Measurements from ENCODE around the gene CCNG2. TPM values are rescaled to one million over a fixed set of nuclear protein-coding genes. Genes with fewer than 3 reads are reported as not detected.

The CCNG2 gene
- total RNA-seq, 1 experiment from 2014 or later = 44.2 TPM

- Histone ChIP-seq H4K20me1 (ENCODE audit: insufficient read depth) (no peaks in the 10 kb centered on the region), H3K79me2 (ENCODE audit: low read depth) (no peaks in the 10 kb centered on the region), H2AFZ (no peak overlapping the region), H3K4me3 (no peak overlapping the region), H3K36me3 (ENCODE audit: low read depth) (no peaks in the 10 kb centered on the region), H3K4me1 (replicated peaks; ENCODE audit: insufficient read depth) (peaks cover 12% of the 10 kb centered on the region), H3K27me3 (ENCODE audit: insufficient read depth, low read depth) (no peaks in the 10 kb centered on the region), H3K27ac (no peak overlapping the region), H3K4me2 (no peak overlapping the region), H3F3A (ENCODE audit: insufficient read depth, low read depth) (no peaks in the 10 kb centered on the region), H3K9me3 (ENCODE audit: insufficient read depth, low read depth) (no peaks in the 10 kb centered on the region), H3K9me2 (ENCODE audit: insufficient read depth) (no peaks in the 10 kb centered on the region)
- no TSS peak for BruUV-seq (replicated peaks)
- DNase-seq = no peak
- intact Hi-C loops (cut with micrococcal nuclease; ENCODE audit: unreplicated experiment) = no loop called here
- ChIA-PET POLR2A (ENCODE audit: unreplicated experiment) (no interaction called here), CTCF (no interaction called here)
- TF ChIP-seq CTCF (conservative IDR thresholded peaks at IDR 0.05) (no peak), EZH2 (IDR thresholded peaks at IDR 0.05; ENCODE audit: low read depth) (no peak)
Measured at GRCh38 chr4:77185686-77186085, 28.7 kb downstream of the CCNG2 start.

- ChIA-PET CTCF (no interaction called here), POLR2A (ENCODE audit: unreplicated experiment) (no interaction called here)
- Histone ChIP-seq H3K9me2 (ENCODE audit: insufficient read depth) (no peaks in the 10 kb centered on the region), H3K4me2 (no peak overlapping the region), H2AFZ (no peak overlapping the region), H3K27me3 (ENCODE audit: insufficient read depth, low read depth) (no peaks in the 10 kb centered on the region), H3K4me1 (replicated peaks; ENCODE audit: insufficient read depth) (peaks cover 15% of the 10 kb centered on the region), H3K27ac (no peak overlapping the region), H3K79me2 (ENCODE audit: low read depth) (no peaks in the 10 kb centered on the region), H3F3A (ENCODE audit: insufficient read depth, low read depth) (no peaks in the 10 kb centered on the region), H3K36me3 (ENCODE audit: low read depth) (no peaks in the 10 kb centered on the region), H3K4me3 (no peak overlapping the region), H3K9me3 (ENCODE audit: insufficient read depth, low read depth) (no peaks in the 10 kb centered on the region), H4K20me1 (ENCODE audit: insufficient read depth) (no peaks in the 10 kb centered on the region)
- BruUV-seq (replicated peaks) = no TSS peak
- no peak for DNase-seq
- intact Hi-C loops (cut with micrococcal nuclease; ENCODE audit: unreplicated experiment) = no loop called here
- TF ChIP-seq EZH2 (IDR thresholded peaks at IDR 0.05; ENCODE audit: low read depth) (no peak), CTCF (conservative IDR thresholded peaks at IDR 0.05) (no peak)
Measured at GRCh38 chr4:77187322-77187721, 30.3 kb downstream of the CCNG2 start.

DNA sequence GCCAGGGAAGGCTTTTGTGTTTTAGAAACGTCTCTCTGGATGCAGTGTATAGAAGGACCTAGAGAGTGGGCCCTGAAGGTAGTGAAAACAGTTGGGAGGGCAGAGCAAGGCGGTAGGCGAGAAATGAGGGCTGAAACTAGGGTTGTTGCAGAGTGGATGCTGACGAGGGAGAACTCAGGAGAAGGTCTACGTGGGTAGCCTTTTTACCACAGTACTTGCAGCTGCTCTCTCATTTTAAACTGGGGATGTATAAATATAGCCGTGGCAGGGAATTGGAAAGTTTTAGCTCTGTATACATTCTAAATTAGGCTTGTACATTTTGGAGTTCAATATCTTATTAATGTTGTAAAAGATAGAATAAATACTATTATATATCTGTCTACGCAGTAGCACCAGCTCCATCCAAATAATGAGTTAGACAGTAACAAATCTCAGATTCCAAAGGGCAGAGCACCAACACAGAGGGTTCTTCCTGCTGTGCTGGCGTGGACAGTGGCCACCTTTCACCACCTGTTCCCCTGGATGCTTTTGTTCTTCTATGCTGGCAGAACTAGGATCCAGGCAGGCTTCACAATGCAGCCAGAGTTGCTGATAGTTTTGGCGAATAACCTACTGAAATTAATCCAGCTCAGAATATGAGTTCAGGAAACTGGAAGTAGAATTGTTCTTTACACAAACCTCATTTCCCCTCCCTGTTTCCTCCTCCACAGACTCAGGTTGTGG lies 31.7 kb downstream of the CCNG2 start:
- Histone ChIP-seq H4K20me1 (ENCODE audit: insufficient read depth) (no peaks in the 10 kb centered on the region), H2AFZ (no peak overlapping the region), H3K4me1 (replicated peaks; ENCODE audit: insufficient read depth) (peaks cover 15% of the 10 kb centered on the region), H3K4me3 (no peak overlapping the region), H3K27me3 (ENCODE audit: insufficient read depth, low read depth) (no peaks in the 10 kb centered on the region), H3K4me2 (no peak overlapping the region), H3K79me2 (ENCODE audit: low read depth) (no peaks in the 10 kb centered on the region), H3K9me2 (ENCODE audit: insufficient read depth) (no peaks in the 10 kb centered on the region), H3K36me3 (ENCODE audit: low read depth) (no peaks in the 10 kb centered on the region), H3F3A (ENCODE audit: insufficient read depth, low read depth) (no peaks in the 10 kb centered on the region), H3K9me3 (ENCODE audit: insufficient read depth, low read depth) (no peaks in the 10 kb centered on the region), H3K27ac (no peak overlapping the region)
- ChIA-PET POLR2A (ENCODE audit: unreplicated experiment) (no interaction called here), CTCF (interaction anchor here (1.1 kb wide), 1 partner anchor 15 kb away, joined by 4 read pairs; no protein-coding TSS in a partner anchor)
- BruUV-seq (replicated peaks) = no TSS peak
- TF ChIP-seq CTCF (conservative IDR thresholded peaks at IDR 0.05) (no peak), EZH2 (IDR thresholded peaks at IDR 0.05; ENCODE audit: low read depth) (no peak)
- intact Hi-C loops (cut with micrococcal nuclease; ENCODE audit: unreplicated experiment) = no loop called here
- DNase-seq = no peak

All from PC-9 (cell line).